Spleen (tissue), 11 donors: Measurements from ENCODE around the gene EFCAB3. TPM values are rescaled to one million over a fixed set of nuclear protein-coding genes. Genes with fewer than 3 reads are reported as not detected.

Experiments
- DNase-seq: peaks from one replicate; pipeline ENCODE4 v3.0.0-alpha.2; 2020
- H3K27ac ChIP-seq, 8 donors: fragments of 200-600 bp; sonication (generic) in 7 of 8; 1 replicate in 4 of 8; 2 replicates in 4 of 8; pipeline versions ENCODE4 v1.5.0 to v1.8.0; 2016 to 2021; ENCODE audit warnings: inconsistent platforms in 4 of 8, mild to moderate bottlenecking in 4 of 8, moderate library complexity in 1 of 8
- H3K27me3 ChIP-seq, 7 donors: fragments of 200-600 bp; sonication (generic) in 6 of 7; replicated peaks in 1 of 7; 1 replicate in 4 of 7; 2 replicates in 3 of 7; pipeline versions ENCODE4 v1.5.0 to v1.8.0; 2016 to 2021; ENCODE audit warnings: inconsistent platforms in 3 of 7, mild to moderate bottlenecking in 1 of 7
- H3K36me3 ChIP-seq, 6 donors: fragments of 200-600 bp; sonication (generic) in 5 of 6; 1 replicate in 4 of 6; 2 replicates in 2 of 6; pipeline versions ENCODE4 v1.5.0 to v1.8.0; 2016 to 2021; ENCODE audit warnings: inconsistent platforms in 2 of 6
- H3K4me1 ChIP-seq, 6 donors: fragments of 200-600 bp; sonication (generic) in 5 of 6; 1 replicate in 3 of 6; 2 replicates in 3 of 6; pipeline versions ENCODE4 v1.5.0 to v1.8.0; 2016 to 2021; ENCODE audit warnings: inconsistent platforms in 3 of 6
- H3K4me3 ChIP-seq, 8 donors: fragments of 200-600 bp; sonication (generic) in 7 of 8; 1 replicate in 4 of 8; 2 replicates in 4 of 8; pipeline versions ENCODE4 v1.5.0 to v1.8.0; 2016 to 2021; ENCODE audit warnings: inconsistent platforms in 4 of 8, mild to moderate bottlenecking in 4 of 8, moderate library complexity in 2 of 8
- H3K9me3 ChIP-seq, 8 donors: fragments of 200-600 bp; sonication (generic) in 7 of 8; 1 replicate in 4 of 8; 2 replicates in 4 of 8; pipeline versions ENCODE4 v1.5.0 to v1.8.0; 2016 to 2021; ENCODE audit warnings: inconsistent platforms in 4 of 8
- CTCF ChIP-seq, 11 experiments: fragments of 200-600 bp in 7 of 11; fragments of 450-650 bp in 4 of 11; sonication (generic) in 4 of 11; IDR thresholded peaks in 8 of 11; conservative IDR thresholded peaks in 3 of 11; 1 replicate in 7 of 11; 2 replicates in 4 of 11; pipeline versions ENCODE4 v1.4.0 to v1.8.0; 2016 to 2021; ENCODE audit warnings: antibody characterized with exemption in 11 of 11, inconsistent platforms in 4 of 11, mild to moderate bottlenecking in 1 of 11
- POLR2A ChIP-seq, 3 donors: fragments of 450-650 bp; IDR thresholded peaks; one replicate each; pipeline ENCODE4 v1.5.1; 2017; ENCODE audit warnings: antibody characterized with exemption in 3 of 3, mild to moderate bottlenecking in 1 of 3
- POLR2AphosphoS5 ChIP-seq, 3 donors: sonication (generic); formaldehyde crosslinking; IDR thresholded peaks; one replicate each; pipeline ENCODE4 v1.5.1; 2017; ENCODE audit warnings: antibody characterized with exemption in 3 of 3
- WGBS, 5 donors: extraction: QIAGEN DNeasy Blood & Tissue Kit in 3 of 5; methylation state at CpG; one replicate each; pipeline versions ENCODE4 v1.1.5 to v1.1.7; 2013 to 2018; 5-methylcytosine and 5-hydroxymethylcytosine counted together
- intact Hi-C: fragments of 100-400 bp; cut with DNase I; formaldehyde crosslinking; loops from one replicate; pipeline ENCODE4 v1.15.0; 2023; ENCODE audit warnings: low total_unique reads
- polyA plus RNA-seq, 3 donors: library from polyadenylated mRNA; stranded (reverse); fragments of 200-250 nt; gene quantifications; one replicate each; pipeline ENCODE4 v1.2.1, GENCODE V29; 2013
- total RNA-seq, 7 donors: library from RNA; depleted of rRNA in 3 of 7; stranded (reverse); fragments of >200 nt in 3 of 7; fragmentation: NEBNext Ultra II Directional in 4 of 7; extraction: Animal tissue kit (Norgen Biotek cat#: 25700) in 4 of 7; gene quantifications; one replicate each; pipeline versions ENCODE4 v1.1.0 to v1.2.1, GENCODE V29; 2016 to 2021
- donor health status: healthy with polysubstance abuse.
- donor health status: DM: no; HTN: no; CAD: no; lungs with moderate emphysema.
- donor health status: DM: no; HTN: no; CAD: no.
- donor health status: Bipolar disorder and iron deficiency.
- donor health status: healthy.
- donor health status: DM: no; HTN: no; CAD: no.
- donor health status: DM: yes; HTN: yes; CAD: no.

Gene EFCAB3
- total and polyA plus RNA-seq, 10 donors, result not detected

- TF ChIP-seq CTCF (IDR thresholded peaks at IDR 0.05 in 8 of 11, conservative IDR thresholded peaks at IDR 0.05 in 3 of 11) (no peak), POLR2A (IDR thresholded peaks at IDR 0.05) (no peak), POLR2AphosphoS5 (IDR thresholded peaks at IDR 0.05) (no peak)
- intact Hi-C loops, result no loop called here
- Histone ChIP-seq H3K4me1 (no peaks in the 10 kb centered on the region), H3K36me3 (no peaks in the 10 kb centered on the region), H3K4me3 (no peak overlapping the region), H3K27ac (no peak overlapping the region), H3K9me3 (peaks cover 0 to 10% (median 0%) of the 10 kb centered on the region in 8 donors), H3K27me3 (peaks cover 0 to 13% (median 0%) of the 10 kb centered on the region in 7 donors)
- 67 to 83% (median 79%) methylated on average over 2 of the region's 2 CpGs for WGBS, 5 donors
- no peak for DNase-seq
These were observed 14.2 kb upstream of the EFCAB3 start for GRCh38 chr17:62366191-62366590.

- TF ChIP-seq CTCF (IDR thresholded peaks at IDR 0.05 in 8 of 11, conservative IDR thresholded peaks at IDR 0.05 in 3 of 11), result no peak
- no peak for TF ChIP-seq POLR2A (IDR thresholded peaks at IDR 0.05)
- TF ChIP-seq POLR2AphosphoS5 (IDR thresholded peaks at IDR 0.05), result no peak
- no peak for DNase-seq
- no peaks in the 10 kb centered on the region for H3K4me1 ChIP-seq
- H3K27ac ChIP-seq, result no peak overlapping the region
- H3K36me3 ChIP-seq, result no peaks in the 10 kb centered on the region
- intact Hi-C loops, result no loop called here
- no peaks in the 10 kb centered on the region for H3K9me3 ChIP-seq
- H3K4me3 ChIP-seq, result no peak overlapping the region
- 90 to 96% (median 92%) methylated on average over 18 of the region's 18 CpGs for WGBS, 5 donors
- peaks cover 0 to 15% (median 0%) of the 10 kb centered on the region in 7 donors for H3K27me3 ChIP-seq
These were observed 1.2 kb downstream of the EFCAB3 start for GRCh38 chr17:62381561-62381960.

GRCh38 chr17:62388856-62389255 is 8.5 kb downstream of the EFCAB3 start:
- DNase-seq, result no peak
- peaks cover 0 to 31% (median 0%) of the 10 kb centered on the region in 7 donors for H3K27me3 ChIP-seq
- H3K4me1 ChIP-seq, result no peaks in the 10 kb centered on the region
- no peak for TF ChIP-seq CTCF (IDR thresholded peaks at IDR 0.05 in 8 of 11, conservative IDR thresholded peaks at IDR 0.05 in 3 of 11)
- TF ChIP-seq POLR2A (IDR thresholded peaks at IDR 0.05), result no peak
- TF ChIP-seq POLR2AphosphoS5 (IDR thresholded peaks at IDR 0.05), result no peak
- no peak overlapping the region for H3K27ac ChIP-seq
- intact Hi-C loops, result no loop called here
- H3K9me3 ChIP-seq, result no peaks in the 10 kb centered on the region
- WGBS, 5 donors, result 10 to 17% (median 14%) methylated on average over 1 of the region's 1 CpG
- H3K36me3 ChIP-seq, result no peaks in the 10 kb centered on the region
- no peak overlapping the region for H3K4me3 ChIP-seq

GRCh38 chr17:62392908-62393307 is 12.6 kb downstream of the EFCAB3 start:
- no peaks in the 10 kb centered on the region for H3K9me3 ChIP-seq
- no peak overlapping the region for H3K27ac ChIP-seq
- no peaks in the 10 kb centered on the region for H3K4me1 ChIP-seq
- H3K36me3 ChIP-seq, result no peaks in the 10 kb centered on the region
- no peak for DNase-seq
- no peak for TF ChIP-seq POLR2A (IDR thresholded peaks at IDR 0.05)
- no peak for TF ChIP-seq CTCF (IDR thresholded peaks at IDR 0.05 in 8 of 11, conservative IDR thresholded peaks at IDR 0.05 in 3 of 11)
- TF ChIP-seq POLR2AphosphoS5 (IDR thresholded peaks at IDR 0.05), result no peak
- intact Hi-C loops, result no loop called here
- H3K4me3 ChIP-seq, result no peak overlapping the region
- peaks cover 0 to 26% (median 0%) of the 10 kb centered on the region in 7 donors for H3K27me3 ChIP-seq
- 79 to 86% (median 84%) methylated on average over 1 of the region's 1 CpG for WGBS, 5 donors
